ENCODE results near the gene SLC35B2.
A peak's percentile ranks its signal among the peaks of the same experiment; 100 is the strongest.

SLC35B2 gene

GRCh38 chr6:44269921-44270525 lies 12.7 kb upstream of the SLC35B2 start, which contains the start of gene TMEM151B:
Gene TMEM151B (plus strand): TSS chr6:44270450. CDS start chr6:44270743, 293 bp downstream.
- H3K4me3 ChIP-seq (ENCODE audit: low read length) = no peak within 1 kb of the TSS

GRCh38 chr6:44269178-44269920 lies 12.0 kb upstream of the SLC35B2 start:
- H3K36me3 ChIP-seq (ENCODE audit: control insufficient read depth, insufficient read depth, low read length) = no peaks in the 10 kb centered on the region
- H3K9ac ChIP-seq (ENCODE audit: low read length) = no peak overlapping the region
- H3K27ac ChIP-seq (ENCODE audit: low read depth, low read length) = no peak overlapping the region
- H3K4me1 ChIP-seq (ENCODE audit: control insufficient read depth, insufficient read depth, low read length) = peaks cover 5% of the 10 kb centered on the region
- H3K4me3 ChIP-seq (ENCODE audit: low read length) = no peak overlapping the region
- peaks cover 36% of the 10 kb centered on the region for H3K27me3 ChIP-seq (ENCODE audit: control insufficient read depth, insufficient read depth, low read length)

More at GRCh38 chr6:44269921-44270525, 12.7 kb upstream of the SLC35B2 start, which contains the start of gene TMEM151B:
- Histone ChIP-seq H3K9ac (ENCODE audit: low read length) (no peak within 1 kb of the TSS), H3K27me3 (ENCODE audit: control insufficient read depth, insufficient read depth, low read length) (peaks cover 36% of the 10 kb centered on the region), H3K27ac (ENCODE audit: low read depth, low read length) (no peak within 1 kb of the TSS), H3K4me1 (ENCODE audit: control insufficient read depth, insufficient read depth, low read length) (no peaks in the 10 kb centered on the region), H3K36me3 (ENCODE audit: control insufficient read depth, insufficient read depth, low read length) (no peaks in the 10 kb centered on the region)

- Histone ChIP-seq H3K4me1 (ENCODE audit: control insufficient read depth, insufficient read depth, low read length) (peaks cover 16% of the 10 kb centered on the region), H3K27me3 (ENCODE audit: control insufficient read depth, insufficient read depth, low read length) (peaks cover 32% of the 10 kb centered on the region), H3K27ac (ENCODE audit: low read depth, low read length) (no peak overlapping the region), H3K4me3 (ENCODE audit: low read length) (no peak overlapping the region), H3K36me3 (ENCODE audit: control insufficient read depth, insufficient read depth, low read length) (no peaks in the 10 kb centered on the region), H3K9ac (ENCODE audit: low read length) (no peak overlapping the region)
These were observed 10.8 kb upstream of the SLC35B2 start for GRCh38 chr6:44268095-44268628.

GRCh38 chr6:44267252-44267651 lies 9.9 kb upstream of the SLC35B2 start:
- Histone ChIP-seq H3K36me3 (ENCODE audit: control insufficient read depth, insufficient read depth, low read length) (no peaks in the 10 kb centered on the region), H3K9ac (ENCODE audit: low read length) (no peak overlapping the region), H3K4me3 (ENCODE audit: low read length) (no peak overlapping the region), H3K4me1 (ENCODE audit: control insufficient read depth, insufficient read depth, low read length) (peaks cover 16% of the 10 kb centered on the region), H3K27me3 (ENCODE audit: control insufficient read depth, insufficient read depth, low read length) (peaks cover 24% of the 10 kb centered on the region), H3K27ac (ENCODE audit: low read depth, low read length) (no peak overlapping the region)

GRCh38 chr6:44266347-44266746 lies 9.0 kb upstream of the SLC35B2 start:
- H3K4me3 ChIP-seq (ENCODE audit: low read length) = no peak overlapping the region
- peaks cover 16% of the 10 kb centered on the region for H3K4me1 ChIP-seq (ENCODE audit: control insufficient read depth, insufficient read depth, low read length)
- no peak overlapping the region for H3K27ac ChIP-seq (ENCODE audit: low read depth, low read length)
- no peak overlapping the region for H3K9ac ChIP-seq (ENCODE audit: low read length)
- H3K27me3 ChIP-seq (ENCODE audit: control insufficient read depth, insufficient read depth, low read length) = peaks cover 18% of the 10 kb centered on the region
- no peaks in the 10 kb centered on the region for H3K36me3 ChIP-seq (ENCODE audit: control insufficient read depth, insufficient read depth, low read length)

GRCh38 chr6:44265722-44266233 lies 8.4 kb upstream of the SLC35B2 start:
- Histone ChIP-seq H3K4me1 (ENCODE audit: control insufficient read depth, insufficient read depth, low read length) (peaks cover 16% of the 10 kb centered on the region), H3K27me3 (ENCODE audit: control insufficient read depth, insufficient read depth, low read length) (peaks cover 14% of the 10 kb centered on the region), H3K4me3 (ENCODE audit: low read length) (peak overlapping the region; percentile 93), H3K9ac (ENCODE audit: low read length) (no peak overlapping the region), H3K27ac (ENCODE audit: low read depth, low read length) (no peak overlapping the region), H3K36me3 (ENCODE audit: control insufficient read depth, insufficient read depth, low read length) (no peaks in the 10 kb centered on the region)

DNA sequence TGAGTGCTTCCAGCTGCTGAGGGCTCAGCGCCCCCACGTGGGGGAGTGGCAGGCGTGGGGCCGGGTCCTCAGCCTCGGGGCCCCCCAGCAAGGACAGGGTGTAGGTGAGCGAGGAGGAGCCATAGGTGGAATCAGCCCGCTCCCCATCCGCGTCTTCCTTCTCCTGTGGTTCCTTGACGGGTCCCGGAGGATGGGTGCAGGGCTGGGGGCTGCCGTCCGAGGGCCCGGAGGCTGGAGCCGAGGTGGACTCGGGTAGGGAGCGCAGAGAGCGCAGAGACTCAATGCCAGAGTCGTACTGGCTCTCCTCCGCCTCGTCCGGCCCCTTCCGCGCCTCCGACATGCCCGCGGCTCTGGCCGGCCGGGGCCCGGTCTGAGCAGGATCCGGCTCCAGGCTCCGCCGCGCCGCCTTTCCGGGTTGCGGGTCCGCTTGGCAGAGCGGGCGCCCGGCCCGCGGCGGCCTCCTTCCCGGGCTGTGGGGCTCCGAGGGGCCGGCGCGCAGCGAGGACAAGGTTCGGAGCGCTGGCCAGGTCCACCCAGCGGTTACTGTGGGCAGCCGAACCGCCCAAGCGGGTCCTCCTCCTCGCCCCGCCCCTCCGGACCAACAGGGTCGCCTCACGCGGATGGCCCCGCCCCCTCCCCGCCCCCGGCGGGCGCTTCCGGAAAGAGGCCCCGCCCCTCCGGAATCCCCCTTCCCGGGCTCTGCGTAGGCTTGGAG lies 7.8 kb upstream of the SLC35B2 start, which contains the start of gene NFKBIE:
TSS of gene NFKBIE (minus strand) at position 545 of the 715 bp plus-strand sequence. CDS start at position 340, 205 bp downstream.
- peak within 1 kb of the TSS; percentile 61 for H3K9ac ChIP-seq (ENCODE audit: low read length)
- peaks cover 16% of the 10 kb centered on the region for H3K4me1 ChIP-seq (ENCODE audit: control insufficient read depth, insufficient read depth, low read length)
- peak within 1 kb of the TSS; percentile 70 for H3K27ac ChIP-seq (ENCODE audit: low read depth, low read length)
- peaks cover 1% of the 10 kb centered on the region for H3K36me3 ChIP-seq (ENCODE audit: control insufficient read depth, insufficient read depth, low read length)
- peak within 1 kb of the TSS; percentile 93 for H3K4me3 ChIP-seq (ENCODE audit: low read length)
- peaks cover 14% of the 10 kb centered on the region for H3K27me3 ChIP-seq (ENCODE audit: control insufficient read depth, insufficient read depth, low read length)

DNA sequence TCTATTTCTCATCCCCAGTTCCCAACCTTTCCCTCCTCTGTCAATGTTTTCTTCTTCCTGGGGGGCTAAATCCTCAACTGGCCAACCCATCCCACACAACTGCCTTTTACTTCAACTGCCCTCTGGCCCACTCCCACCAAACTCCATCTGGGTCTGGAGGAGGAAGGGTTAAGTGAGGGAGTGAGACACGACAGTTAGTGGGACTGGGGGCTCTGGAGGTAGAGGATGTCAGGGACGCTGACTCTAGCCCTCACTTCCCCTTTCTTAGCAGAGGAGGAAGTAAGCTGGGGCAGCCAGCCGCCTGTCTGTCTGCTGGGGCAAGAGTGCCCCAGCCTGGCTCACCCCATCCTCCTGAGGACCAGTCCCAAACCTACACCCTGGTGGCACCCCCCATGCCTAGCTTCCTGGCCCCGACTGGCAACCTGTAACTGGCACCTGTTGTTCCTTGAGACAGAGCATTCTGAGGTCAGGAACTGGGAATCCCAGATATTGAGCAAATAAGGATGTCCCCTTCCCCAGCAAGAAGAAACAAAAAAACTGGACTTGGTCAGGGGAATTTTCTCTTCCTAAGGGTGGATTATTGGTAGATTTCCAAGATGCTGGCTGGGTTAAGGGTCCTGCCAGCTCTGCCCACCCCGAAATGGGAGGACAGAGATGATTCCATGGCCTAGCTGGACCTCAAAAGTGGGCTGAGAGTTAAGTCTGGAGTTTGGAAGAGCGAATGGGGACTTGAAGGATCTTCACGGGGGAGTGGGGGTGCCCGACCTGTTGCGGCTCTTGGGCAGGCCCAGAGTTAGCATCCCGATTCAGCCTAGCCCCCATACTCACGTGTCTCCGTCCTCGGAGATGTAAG lies 7.1 kb upstream of the SLC35B2 start:
- peak overlapping the region; percentile 70 for H3K27ac ChIP-seq (ENCODE audit: low read depth, low read length)
- H3K4me1 ChIP-seq (ENCODE audit: control insufficient read depth, insufficient read depth, low read length) = peaks cover 16% of the 10 kb centered on the region
- H3K4me3 ChIP-seq (ENCODE audit: low read length) = peak overlapping the region; percentile 93
- peaks cover 9% of the 10 kb centered on the region for H3K27me3 ChIP-seq (ENCODE audit: control insufficient read depth, insufficient read depth, low read length)
- H3K36me3 ChIP-seq (ENCODE audit: control insufficient read depth, insufficient read depth, low read length) = peaks cover 5% of the 10 kb centered on the region
- peak overlapping the region; percentile 61 for H3K9ac ChIP-seq (ENCODE audit: low read length)

DNA sequence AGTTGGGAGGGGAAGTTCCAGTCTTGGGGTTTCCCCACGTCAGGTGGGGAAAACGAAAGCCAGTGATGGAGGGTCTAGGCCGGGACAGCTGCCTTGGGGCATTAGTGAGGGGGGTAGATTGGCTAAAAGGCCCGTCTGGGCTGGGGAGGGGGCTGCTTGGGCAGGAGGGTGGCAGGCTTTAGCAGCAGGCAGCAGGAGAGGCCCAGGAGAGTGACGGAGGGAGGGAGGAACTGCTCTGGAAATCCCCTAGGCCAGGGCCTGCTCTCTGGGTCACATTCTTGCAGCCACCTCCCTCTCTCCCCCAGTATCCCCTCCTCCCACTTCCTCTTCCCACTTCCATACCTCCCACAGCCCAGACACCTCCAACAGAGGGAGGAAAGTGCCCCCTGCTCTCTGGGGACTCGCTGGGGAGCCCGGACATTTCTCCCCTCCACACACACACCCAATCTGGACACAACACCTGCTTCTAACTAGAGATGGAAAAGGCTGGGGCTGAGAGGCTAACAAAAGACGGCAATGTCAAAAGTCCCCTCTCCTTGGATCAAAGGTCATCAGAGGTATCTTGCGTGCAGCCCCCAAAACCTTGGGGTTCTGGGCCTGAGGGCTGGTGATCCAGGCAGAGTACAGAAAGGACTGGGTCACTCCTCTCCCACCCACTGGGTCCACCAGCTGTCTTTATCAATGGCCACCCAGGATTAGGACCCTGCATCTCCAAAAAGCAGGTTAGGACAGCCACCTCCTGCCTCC lies 6.2 kb upstream of the SLC35B2 start:
- Histone ChIP-seq H3K27ac (ENCODE audit: low read depth, low read length) (no peak overlapping the region), H3K27me3 (ENCODE audit: control insufficient read depth, insufficient read depth, low read length) (peaks cover 5% of the 10 kb centered on the region), H3K36me3 (ENCODE audit: control insufficient read depth, insufficient read depth, low read length) (peaks cover 5% of the 10 kb centered on the region), H3K9ac (ENCODE audit: low read length) (peak overlapping the region; percentile 47), H3K4me3 (ENCODE audit: low read length) (peak overlapping the region; percentile 93), H3K4me1 (ENCODE audit: control insufficient read depth, insufficient read depth, low read length) (peaks cover 16% of the 10 kb centered on the region)

DNA sequence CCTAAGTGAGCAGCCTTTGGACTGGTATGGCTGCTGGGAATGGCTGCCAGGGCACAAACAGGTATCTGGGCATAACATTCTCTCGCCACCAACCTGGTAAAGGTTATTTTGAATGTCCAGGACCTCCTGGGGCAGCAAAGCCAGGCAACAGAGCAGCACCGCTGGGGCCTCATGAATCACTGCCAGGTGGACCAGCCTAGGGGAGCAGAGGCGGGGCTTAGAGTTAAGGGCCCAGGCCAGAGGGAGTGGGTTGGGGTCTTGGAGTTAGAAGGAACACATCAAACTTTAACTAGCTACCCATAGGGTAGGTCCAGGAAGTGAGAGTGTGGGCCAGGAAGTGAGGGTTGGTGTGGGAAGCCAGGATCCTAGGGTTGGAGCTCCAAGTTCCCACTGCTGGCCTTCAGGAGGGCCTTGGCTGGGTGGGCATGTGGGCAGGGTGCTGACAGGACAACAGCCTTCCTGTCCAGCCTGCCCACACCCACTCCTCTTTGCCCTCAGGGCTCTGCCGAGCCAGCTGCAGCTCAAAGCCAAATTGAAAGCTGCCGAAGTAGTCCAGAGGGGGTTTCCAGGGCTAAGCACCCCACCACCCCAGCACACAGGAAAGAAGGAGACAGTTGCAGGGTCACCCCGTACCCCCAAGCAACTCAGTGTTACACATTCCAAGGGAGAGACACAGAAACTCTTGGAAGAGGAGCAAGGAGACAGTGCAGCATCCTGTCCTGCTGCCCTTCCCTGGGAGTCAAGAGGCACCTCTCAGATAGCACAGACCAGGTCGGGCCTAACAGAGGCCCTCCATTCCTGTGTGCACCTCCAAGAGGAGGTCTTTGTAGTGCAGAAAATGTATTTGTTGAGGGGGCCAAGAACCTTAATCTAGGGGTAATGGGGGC lies 5.4 kb upstream of the SLC35B2 start:
- Histone ChIP-seq H3K36me3 (ENCODE audit: control insufficient read depth, insufficient read depth, low read length) (peaks cover 5% of the 10 kb centered on the region), H3K27ac (ENCODE audit: low read depth, low read length) (no peak overlapping the region), H3K4me1 (ENCODE audit: control insufficient read depth, insufficient read depth, low read length) (peaks cover 16% of the 10 kb centered on the region), H3K27me3 (ENCODE audit: control insufficient read depth, insufficient read depth, low read length) (no peaks in the 10 kb centered on the region), H3K4me3 (ENCODE audit: low read length) (peak overlapping the region; percentile 93), H3K9ac (ENCODE audit: low read length) (no peak overlapping the region)
